LNCAP (cell line): Measurements from ENCODE around the gene MFRP.

Experiments used
- TF ChIP-seq, protein P1 (sequence below): fragments of 450-650 bp; IDR thresholded peaks from 2 replicates; pipeline ENCODE4 v1.5.1; 2017; ENCODE audit warnings: mild to moderate bottlenecking

MFRP gene

GRCh38 chr11:119375337-119376196 lies 29.1 kb upstream of the MFRP start:
- TF ChIP-seq, protein P1, sequence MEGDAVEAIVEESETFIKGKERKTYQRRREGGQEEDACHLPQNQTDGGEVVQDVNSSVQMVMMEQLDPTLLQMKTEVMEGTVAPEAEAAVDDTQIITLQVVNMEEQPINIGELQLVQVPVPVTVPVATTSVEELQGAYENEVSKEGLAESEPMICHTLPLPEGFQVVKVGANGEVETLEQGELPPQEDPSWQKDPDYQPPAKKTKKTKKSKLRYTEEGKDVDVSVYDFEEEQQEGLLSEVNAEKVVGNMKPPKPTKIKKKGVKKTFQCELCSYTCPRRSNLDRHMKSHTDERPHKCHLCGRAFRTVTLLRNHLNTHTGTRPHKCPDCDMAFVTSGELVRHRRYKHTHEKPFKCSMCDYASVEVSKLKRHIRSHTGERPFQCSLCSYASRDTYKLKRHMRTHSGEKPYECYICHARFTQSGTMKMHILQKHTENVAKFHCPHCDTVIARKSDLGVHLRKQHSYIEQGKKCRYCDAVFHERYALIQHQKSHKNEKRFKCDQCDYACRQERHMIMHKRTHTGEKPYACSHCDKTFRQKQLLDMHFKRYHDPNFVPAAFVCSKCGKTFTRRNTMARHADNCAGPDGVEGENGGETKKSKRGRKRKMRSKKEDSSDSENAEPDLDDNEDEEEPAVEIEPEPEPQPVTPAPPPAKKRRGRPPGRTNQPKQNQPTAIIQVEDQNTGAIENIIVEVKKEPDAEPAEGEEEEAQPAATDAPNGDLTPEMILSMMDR, result no peak

DNA sequence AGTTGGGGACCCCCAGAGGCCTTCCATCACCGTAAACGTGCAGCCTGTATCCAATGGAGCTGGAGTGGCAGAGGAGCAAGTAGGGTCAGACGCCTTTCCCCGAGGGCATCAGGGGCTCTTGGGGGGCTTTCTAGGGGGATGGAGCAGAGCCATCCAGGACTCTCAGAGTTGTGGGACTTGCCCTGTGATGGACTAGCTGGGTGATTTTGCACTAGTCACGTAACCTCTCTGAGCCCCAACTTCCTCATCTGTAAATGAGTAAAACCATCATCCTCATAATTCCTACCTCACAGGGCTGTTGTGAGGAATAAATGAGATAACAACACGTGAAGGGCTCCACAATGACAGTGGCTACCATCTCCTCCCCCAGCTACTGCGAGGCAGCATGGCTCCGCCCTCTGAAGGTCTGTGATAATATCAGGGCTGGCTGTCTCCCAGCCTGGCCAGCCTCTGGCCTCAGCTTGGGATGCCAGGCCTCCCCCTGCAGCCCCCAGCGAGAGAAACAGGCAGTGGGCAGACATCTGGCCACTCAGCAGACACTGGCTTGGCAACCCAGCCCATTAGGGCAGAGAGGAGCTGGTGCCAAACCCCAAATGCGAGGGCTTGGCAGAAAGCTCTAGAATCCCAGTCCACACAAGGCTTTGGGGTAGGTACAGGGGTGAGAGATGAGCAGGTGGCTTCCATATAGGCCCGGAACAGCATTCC lies 28.3 kb upstream of the MFRP start:
- TF ChIP-seq, protein P1, result no peak

- TF ChIP-seq, protein P1, result peak; percentile 94
These were observed 27.6 kb upstream of the MFRP start for GRCh38 chr11:119373921-119374631.

DNA sequence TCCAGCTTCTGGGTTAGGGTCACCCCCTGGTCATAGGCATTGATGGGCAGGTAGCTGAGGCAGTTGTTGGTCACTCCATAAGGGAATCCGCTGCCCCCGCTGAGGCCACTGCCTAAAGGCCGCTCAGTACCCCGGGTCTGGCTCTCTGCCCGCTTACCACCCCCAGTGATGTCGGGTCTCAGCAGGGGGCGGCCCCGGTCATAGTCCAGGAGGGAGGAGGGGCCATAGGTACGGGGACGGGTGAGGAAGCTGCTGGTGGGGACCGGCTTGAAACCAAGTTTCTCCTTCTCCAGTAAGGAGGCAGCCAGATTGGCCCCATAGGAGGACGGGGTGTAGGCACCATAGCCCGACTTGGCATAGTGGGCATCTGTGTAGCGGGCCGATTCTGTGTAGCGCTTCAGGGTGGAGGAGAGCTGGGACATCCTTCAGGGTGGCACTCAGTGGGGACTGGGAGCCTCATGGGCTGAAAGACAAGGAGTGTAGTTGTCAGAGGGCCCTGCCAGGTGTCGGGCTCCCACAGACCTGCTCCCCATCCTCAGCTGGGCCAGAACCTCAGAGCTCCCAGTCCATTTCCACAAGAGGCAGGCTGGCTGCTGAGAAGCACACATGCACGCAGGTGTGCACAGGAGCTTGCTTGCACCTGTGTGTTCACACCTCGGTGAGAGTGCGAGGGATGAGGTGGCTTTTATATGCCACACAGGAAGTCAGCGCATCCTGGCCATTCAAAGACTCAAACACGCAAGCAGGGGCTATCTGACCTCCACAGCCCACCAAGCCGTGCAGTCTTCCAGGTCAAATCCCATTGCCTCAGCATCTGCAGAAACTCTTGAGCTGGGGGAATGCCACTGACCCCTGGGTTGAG lies 26.8 kb upstream of the MFRP start:
- TF ChIP-seq, protein P1, result no peak

DNA sequence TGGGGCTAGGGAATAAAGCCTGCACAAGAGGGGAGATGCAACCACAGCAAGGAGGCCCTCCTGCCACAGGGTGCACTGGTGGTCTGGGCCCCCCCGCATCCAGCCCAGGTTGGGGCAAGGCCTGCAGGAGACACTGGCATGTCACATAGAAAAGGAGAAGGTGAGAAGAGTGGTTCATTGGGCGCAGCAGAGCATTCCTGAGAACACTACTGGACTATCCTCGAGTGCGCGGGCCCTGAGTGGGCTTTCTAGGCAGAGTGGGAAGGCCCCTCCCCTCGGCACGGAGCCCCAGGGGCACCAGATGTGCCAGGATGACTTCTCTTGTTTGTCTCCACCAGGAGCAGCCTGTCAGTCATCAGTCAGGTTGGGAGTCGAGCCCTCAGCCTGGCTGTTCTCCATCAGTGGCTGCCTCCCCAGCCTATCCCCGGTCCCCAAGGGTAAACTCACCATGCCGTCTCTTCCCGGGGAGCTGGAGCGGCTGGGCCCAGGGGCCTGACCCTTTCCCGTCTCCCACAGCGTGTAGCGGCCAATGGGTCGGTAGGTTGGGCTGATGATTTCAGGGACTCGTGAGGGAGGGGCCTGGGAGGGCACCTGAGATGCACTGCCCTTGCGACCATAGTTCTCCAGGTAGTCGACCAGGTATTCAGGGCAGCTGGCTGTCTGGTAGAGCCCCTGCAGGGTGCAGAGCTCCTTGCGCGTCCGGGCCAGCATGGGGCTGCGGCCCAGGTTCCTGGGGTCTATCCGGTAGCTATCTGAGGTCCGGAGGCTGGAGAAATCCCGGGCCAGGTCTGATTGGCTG lies 26.0 kb upstream of the MFRP start:
- TF ChIP-seq, protein P1, result no peak

GRCh38 chr11:119371778-119372182 lies 25.3 kb upstream of the MFRP start:
- TF ChIP-seq, protein P1, result peak; percentile 33; the same call in 1 of the 2 replicates
